Measurements from ENCODE around the gene ASGR2.

- no peak for TF ChIP-seq EP300 (IDR thresholded peaks at IDR 0.05)
- TF ChIP-seq, protein P1, sequence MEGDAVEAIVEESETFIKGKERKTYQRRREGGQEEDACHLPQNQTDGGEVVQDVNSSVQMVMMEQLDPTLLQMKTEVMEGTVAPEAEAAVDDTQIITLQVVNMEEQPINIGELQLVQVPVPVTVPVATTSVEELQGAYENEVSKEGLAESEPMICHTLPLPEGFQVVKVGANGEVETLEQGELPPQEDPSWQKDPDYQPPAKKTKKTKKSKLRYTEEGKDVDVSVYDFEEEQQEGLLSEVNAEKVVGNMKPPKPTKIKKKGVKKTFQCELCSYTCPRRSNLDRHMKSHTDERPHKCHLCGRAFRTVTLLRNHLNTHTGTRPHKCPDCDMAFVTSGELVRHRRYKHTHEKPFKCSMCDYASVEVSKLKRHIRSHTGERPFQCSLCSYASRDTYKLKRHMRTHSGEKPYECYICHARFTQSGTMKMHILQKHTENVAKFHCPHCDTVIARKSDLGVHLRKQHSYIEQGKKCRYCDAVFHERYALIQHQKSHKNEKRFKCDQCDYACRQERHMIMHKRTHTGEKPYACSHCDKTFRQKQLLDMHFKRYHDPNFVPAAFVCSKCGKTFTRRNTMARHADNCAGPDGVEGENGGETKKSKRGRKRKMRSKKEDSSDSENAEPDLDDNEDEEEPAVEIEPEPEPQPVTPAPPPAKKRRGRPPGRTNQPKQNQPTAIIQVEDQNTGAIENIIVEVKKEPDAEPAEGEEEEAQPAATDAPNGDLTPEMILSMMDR (IDR thresholded peaks at IDR 0.05) = no peak
Observed at GRCh38 chr17:7108560-7108925, 6.1 kb downstream of the ASGR2 start.

Measured in ovary (tissue), 3 donors.